NCI-H2196 (cell line): ENCODE data around the gene WDR27.
"Not testable (repeated sequence)": the region's sequence is repeated elsewhere in the genome, so short reads cannot be mapped to it uniquely, and the experiment has no call there.

ENCODE experiments used
- DNase-seq: peaks from one replicate; lab custom pipeline; 2025; ENCODE audit not compliant: unreplicated experiment; lab: John Stamatoyannopoulos, UW

Gene WDR27

GRCh38 chr6:169494038-169494437 is 207.8 kb downstream of the WDR27 start:
- no peak for DNase-seq

- DNase-seq = no peak
Observed at GRCh38 chr6:169491482-169491881, 210.3 kb downstream of the WDR27 start.

GRCh38 chr6:169490830-169491229 is 211.0 kb downstream of the WDR27 start:
- no peak for DNase-seq

- DNase-seq = no peak
Observed at GRCh38 chr6:169490246-169490641, 211.6 kb downstream of the WDR27 start.

GRCh38 chr6:169489563-169490245 is 212.1 kb downstream of the WDR27 start:
- DNase-seq = no peak

- no peak for DNase-seq
Observed at GRCh38 chr6:169487579-169488436, 214.0 kb downstream of the WDR27 start.

- DNase-seq = no peak
Observed at GRCh38 chr6:169479783-169480495, 221.9 kb downstream of the WDR27 start.

GRCh38 chr6:169474362-169474761 is 227.5 kb downstream of the WDR27 start:
- no peak for DNase-seq

GRCh38 chr6:169473663-169474062 is 228.2 kb downstream of the WDR27 start:
- DNase-seq = no peak

- DNase-seq = no peak
Observed at GRCh38 chr6:169472786-169473416, 228.9 kb downstream of the WDR27 start.

- no peak for DNase-seq
Observed at GRCh38 chr6:169470790-169471189, 231.0 kb downstream of the WDR27 start.

GRCh38 chr6:169469028-169469427 is 232.8 kb downstream of the WDR27 start:
- no peak for DNase-seq

- not testable (repeated sequence) for DNase-seq
Observed at GRCh38 chr6:169467755-169468154, 234.1 kb downstream of the WDR27 start.

GRCh38 chr6:169466256-169466655 is 235.6 kb downstream of the WDR27 start:
- DNase-seq = not testable (repeated sequence)

GRCh38 chr6:169457762-169458161 is 244.1 kb downstream of the WDR27 start:
- DNase-seq = no peak

GRCh38 chr6:169456840-169457239 is 245.0 kb downstream of the WDR27 start:
- no peak for DNase-seq

- DNase-seq = no peak
Observed at GRCh38 chr6:169455470-169455869, 246.4 kb downstream of the WDR27 start.

- DNase-seq = no peak
Observed at GRCh38 chr6:169454872-169455204, 247.0 kb downstream of the WDR27 start.

GRCh38 chr6:169454204-169454871 is 247.5 kb downstream of the WDR27 start:
- DNase-seq = no peak

GRCh38 chr6:169452869-169453620 is 248.8 kb downstream of the WDR27 start:
- no peak for DNase-seq
